HG03196 (cell line): Measurements from ENCODE around the gene PPL.

ENCODE experiments used
- ATAC-seq: cut with Tn5 transposase; IDR thresholded peaks from one replicate; pipeline ENCODE4 v1.9.1; 2021; ENCODE audit not compliant: unreplicated experiment

PPL gene

DNA sequence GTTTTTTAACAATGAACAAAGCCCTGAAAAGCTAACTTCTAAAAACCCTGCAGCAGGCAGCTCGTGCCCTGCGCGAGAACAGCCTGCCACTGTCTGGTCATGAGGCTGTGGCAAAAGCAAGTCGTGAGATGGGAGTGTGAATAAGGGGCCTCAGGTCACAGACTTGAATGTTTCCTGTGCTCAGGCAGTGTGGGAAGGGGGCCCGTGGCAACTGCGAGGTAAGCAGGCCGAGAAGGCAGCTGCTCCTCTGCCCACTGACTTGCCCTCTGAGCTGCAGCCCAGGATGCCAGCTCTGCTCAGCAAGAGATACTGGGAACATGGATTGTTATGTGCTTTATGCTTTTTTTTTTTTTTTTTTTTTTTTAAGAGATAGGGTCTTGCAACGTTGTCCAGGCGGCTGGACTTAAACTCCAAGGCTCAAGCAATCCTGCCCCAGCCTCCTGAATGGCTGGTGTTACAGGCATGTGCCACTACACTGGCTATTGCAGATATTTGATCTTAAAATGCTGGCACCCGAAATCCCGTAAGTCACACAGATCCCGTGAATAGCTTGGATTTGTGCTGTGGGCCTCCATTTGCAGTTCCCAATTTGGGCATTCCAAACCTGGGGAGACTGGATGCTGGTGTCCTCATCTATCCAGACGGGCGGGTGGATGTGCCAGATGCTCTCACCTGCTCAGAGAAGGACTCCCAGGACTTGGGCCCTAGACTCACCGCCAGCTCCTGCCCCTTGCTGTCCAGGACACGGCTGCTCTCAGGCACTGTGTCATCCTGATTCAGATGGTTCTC is 45.7 kb downstream of the PPL start:
- no peak for ATAC-seq

DNA sequence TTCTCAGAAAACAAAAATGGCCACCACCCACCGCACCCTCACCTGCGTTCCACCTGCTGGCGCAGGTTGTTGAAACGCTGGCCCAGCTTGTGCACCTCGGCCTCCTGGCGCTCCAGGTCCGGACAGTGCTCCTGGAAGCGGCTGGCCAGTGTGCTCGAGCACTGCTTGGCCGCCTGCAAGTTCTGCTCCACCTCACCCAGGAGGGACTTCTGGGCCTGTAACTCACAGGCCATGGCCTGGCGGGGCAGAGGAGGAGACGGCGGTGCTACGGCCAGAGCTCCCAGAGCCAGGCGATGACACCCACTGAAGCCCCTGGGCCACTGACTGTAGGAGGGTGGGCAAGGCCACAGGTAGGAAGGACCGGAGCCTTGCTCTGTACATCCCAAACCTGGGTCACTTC is 46.3 kb downstream of the PPL start:
- ATAC-seq = no peak

DNA sequence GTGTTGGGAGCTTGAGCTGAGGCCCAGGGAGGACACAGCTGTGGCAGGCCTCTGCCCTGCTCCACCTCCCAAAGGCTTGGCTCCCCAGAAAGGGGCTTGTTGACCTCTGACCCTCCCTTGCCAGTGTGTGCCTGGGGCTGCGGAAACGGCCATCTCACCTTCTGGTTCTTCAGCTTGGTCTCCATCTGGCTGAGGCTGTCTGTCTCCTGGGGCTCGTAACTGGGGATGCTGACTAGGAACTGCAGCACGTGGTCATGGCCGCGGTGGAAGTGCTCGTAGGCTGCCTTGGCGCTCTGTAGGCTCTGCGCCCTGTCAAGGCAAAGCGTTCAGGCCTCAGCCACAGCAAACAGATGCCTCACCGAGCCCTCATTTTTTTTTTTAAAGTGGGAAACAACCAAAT is 46.9 kb downstream of the PPL start:
- ATAC-seq = no peak

DNA sequence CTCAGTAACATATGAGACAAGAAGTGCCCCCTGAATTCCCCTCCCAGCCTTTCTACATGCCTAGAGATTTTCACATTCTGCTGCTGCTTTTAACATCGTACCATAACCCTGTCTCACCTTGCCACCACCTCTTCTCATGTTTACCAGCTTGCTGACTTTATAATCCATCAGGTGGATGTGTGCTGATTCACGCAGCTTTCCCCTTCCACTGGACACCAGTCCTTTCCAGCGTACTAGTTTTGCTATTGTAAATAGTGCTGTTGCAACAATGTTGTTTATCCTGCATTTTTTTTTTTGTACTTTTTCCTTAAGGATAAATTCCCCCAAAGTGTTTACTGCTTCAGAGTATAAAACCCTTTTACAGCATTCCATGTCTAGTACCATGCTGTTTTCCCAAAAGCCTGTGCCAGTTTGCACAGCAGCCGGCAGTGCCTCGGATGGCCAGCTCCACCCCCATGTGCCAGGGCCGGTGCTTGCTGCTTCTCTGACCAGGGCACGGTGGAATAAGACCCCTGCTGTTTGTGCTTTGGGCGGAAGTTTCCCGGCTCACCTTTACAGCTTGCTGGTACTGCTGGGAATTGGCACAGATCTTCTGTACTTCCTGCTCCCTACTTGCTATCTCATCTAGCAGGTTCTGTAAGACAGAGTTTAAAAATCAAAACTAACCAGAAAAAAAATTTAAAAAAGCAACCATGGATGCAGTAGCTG is 48.4 kb downstream of the PPL start:
- no peak for ATAC-seq

GRCh38 chr16:4886151-4886550 is 50.8 kb downstream of the PPL start:
- ATAC-seq = no peak

DNA sequence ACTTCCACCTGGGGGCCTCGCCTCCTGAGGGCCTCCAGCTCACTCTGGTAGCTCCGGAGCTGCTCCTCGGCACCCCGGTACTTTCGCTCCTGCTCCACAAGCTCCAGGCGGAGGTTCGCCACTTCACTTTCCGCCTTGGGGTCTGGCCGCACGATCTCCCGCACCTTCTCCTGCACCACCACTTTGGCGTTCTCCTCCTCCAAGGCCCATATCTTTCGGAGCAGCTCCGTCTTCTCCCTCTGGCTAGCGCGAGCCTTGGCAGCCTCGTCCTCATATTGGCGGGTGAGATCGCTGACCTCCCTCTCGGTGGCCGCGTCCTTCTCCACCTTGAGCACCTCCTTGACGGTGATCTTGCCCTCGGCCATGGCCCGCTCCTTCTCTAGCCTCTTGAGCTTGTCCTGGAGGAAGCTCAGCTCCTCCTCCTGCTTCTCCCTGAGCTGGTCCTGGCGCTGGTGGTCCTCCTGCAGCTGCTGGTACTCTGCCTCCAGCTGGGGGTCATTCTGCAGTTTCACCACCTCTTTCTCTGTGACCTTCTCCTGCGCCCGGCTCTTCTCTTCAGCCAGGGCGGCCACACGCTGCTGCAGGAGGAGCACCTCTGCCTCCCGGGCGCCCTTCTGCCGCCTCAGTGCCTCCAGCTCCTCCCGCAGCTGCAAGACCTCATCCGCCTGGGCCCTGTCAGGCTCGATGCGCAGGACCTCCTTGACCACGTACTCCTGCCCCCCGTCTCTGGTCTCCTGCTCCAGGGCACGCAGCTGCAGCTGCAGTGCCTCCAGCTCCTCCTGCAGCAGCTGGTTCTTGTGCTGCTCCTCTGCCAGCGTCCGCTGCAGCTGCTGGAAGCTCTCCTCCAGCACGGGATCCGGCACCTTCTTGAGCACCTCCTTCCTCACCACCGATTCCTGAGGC is 51.7 kb downstream of the PPL start:
- no peak for ATAC-seq

DNA sequence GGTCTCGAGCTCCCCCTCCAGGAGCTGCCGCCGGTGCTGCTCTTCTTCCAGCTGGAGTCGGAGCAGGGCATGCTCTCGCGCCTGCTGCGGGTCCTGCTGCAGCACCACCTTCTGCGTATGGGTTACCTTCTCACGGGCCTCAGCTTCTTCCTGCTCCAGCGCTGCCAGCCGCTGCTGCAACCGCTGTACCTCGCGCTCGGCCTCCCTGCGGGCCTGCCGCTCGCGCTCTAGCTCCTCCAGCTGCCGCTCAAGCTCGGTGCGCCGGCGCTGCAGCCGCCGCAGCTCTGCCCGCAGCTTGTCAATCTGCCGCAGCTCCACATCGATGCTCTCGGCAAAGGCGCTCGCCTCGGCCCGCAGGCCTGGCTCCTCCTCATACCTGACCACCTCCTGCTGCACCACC is 52.7 kb downstream of the PPL start:
- no peak for ATAC-seq

DNA sequence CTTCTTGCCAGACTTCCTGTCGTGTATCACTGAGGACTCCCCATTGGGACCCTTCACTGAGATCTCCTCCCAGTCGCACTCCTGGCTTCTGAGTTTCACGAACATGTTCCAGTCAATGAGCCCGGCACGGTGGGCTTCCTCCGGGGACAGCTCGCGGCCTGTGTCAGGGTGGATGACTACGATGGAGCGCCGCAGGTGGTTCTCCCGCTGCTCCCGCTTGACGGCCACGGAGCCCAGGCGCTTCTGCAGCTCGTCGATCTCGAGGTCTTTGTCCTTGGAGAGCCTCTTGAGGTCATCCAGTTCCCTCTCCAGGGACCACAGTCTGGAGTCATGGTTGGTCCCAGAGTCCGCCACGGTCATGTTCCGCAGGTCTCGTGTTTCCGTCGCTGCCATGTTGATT is 53.4 kb downstream of the PPL start:
- no peak for ATAC-seq

GRCh38 chr16:4882633-4883285 is 54.2 kb downstream of the PPL start:
- no peak for ATAC-seq

DNA sequence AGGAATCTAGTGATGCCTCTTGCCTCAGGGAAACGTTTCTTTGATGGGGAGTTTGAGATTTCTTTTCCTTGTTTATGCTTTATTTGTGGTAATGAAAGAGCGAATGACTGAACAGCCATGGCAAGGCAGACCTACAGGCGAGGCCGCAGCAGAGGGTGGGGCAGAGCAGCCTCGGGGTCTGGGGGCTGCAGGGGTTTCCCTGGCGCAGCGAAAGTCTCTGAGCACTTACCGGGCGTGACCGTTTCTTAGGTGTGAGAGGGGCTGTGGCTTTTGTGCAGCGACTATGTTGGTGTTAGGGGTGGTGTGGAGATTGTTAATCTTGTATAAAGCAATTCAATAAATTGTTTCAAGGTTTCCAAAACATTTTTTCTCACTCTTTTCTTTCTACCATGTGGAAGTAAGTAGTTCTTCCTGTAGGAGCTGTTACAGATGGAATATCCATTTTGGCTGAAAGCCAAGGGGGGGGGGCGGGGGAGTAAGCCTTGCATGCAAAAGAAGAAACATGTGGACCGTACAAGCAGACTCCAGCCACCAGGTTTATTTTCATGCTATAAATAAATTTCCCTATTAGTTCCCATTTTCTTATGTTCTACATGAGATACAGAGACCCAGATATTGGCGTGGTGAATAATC is 54.8 kb downstream of the PPL start:
- no peak for ATAC-seq

- no peak for ATAC-seq
Observed at GRCh38 chr16:4880006-4880580, 56.9 kb downstream of the PPL start.

DNA sequence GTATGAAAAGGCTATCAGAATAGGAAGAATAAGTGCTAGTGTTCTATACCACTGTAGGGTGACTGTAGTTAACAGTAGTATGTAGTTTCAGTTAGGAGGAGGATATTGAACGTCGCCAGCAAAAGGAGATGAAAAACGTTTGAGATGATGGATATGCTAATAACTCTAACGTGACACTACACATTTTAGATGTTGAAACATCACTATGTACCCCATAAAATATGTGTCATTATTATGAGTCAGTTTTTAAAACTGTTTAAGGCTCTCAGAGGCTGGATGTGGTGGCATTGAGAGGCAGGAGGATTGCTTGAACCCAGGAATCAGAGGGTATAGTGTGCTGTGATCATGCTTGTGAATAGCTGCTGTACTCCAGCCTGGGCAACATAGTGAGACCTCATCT is 57.9 kb downstream of the PPL start:
- no peak for ATAC-seq

DNA sequence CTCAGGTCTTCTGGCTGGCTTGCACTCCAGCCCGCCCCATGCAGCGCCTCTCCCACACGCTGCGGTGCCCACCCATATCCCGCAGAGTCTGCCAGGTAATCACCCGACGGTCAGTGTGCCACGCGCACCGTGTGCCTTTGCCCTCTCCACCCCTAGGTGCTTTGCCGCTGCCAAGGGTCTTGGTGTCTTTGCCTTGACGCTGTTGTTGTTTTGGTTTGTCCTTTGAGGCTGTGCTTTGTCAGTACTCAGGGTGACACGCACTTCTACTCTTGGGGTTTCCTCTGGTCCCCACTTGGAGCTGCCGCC is 59.6 kb downstream of the PPL start:
- ATAC-seq = no peak

- no peak for ATAC-seq
Observed at GRCh38 chr16:4876646-4877379, 60.1 kb downstream of the PPL start.

GRCh38 chr16:4874666-4875065 is 62.3 kb downstream of the PPL start:
- no peak for ATAC-seq

DNA sequence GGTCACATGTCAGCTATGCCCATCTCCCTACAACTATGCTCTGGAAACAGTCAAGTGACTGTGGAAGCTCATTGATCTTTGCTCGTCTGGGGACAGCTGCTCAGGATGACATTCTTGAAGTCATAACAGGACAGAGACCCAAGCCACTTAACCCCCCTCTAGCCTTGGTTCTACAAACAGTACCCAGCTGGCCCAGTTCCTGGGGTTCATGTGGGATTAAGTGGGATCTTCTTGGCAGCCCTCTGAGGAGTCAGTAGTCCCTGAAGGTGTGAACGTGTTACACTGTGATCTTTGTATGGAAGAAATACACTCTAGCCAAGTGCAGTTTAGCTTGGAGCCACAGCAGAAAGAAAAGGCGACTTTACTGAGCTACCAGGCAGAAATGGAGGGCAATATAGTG is 63.9 kb downstream of the PPL start:
- no peak for ATAC-seq

GRCh38 chr16:4871071-4871470 is 65.9 kb downstream of the PPL start:
- ATAC-seq = no peak

DNA sequence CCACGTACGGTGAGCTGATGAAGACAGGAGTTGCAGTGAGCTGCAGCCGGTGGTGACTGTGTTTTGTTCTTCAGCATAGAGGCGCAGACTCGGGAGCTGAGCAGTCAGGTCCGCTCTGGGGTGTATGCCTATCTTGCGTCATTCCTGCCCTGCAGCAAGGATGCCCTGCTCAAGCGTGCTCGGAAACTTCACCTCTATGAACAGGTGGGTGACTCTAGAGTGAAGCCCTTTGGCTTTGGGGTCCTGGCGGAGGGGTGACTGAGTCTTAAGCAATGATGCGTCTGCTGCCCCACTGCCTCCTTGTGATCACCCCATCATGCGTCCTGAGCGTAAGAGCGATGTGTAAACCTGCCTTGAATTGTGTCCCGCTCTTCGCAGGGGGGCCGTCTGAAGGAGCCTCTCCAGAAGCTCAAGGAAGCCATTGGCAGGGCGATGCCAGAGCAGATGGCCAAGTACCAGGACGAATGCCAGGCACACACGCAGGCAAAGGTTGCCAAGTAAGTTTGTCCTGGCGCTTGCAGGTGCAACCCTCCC is 66.7 kb downstream of the PPL start:
- no peak for ATAC-seq

DNA sequence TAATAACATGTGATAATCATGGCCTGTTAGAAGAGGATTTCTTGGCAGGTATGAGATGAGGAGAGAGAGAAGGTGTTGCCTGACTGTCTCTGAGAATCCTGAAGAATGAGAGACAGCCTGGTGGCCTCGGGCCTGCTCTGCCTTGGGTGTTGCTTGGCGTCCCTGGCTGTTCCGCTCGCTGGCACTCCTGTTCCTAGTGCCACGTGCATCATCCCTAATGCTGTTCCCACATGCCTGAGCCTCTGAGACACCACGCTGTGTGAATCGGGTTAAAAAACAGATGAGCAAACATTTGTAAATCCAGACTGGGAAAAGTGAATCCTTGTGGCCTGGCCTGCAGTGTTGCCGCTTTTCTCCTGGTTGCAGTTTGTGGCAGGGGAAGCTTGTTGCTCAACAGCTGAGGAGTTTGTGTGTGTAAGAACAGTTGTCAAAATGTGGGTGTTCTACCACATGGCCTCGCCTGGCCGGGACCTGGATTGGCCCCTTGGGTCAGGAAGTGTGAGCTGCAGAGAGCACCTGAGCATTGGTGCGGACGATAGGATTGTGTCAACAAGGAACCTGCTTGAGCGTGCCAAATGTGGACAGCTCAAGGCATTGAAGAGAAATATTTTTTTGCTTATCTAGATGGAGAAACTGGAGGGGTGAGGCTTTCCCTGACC is 67.7 kb downstream of the PPL start:
- ATAC-seq = no peak
